Measurements from ENCODE around the gene ELOB. TPM values are rescaled to one million over a fixed set of nuclear protein-coding genes. Genes with fewer than 3 reads are reported as not detected.

Gene ELOB
- total and polyA plus RNA-seq, 10 of the 15 experiments (the other 5 are each of a cell fraction or from before 2014, with no cell fraction given) = 86.9 to 823 (median 263) TPM

- TF ChIP-seq RCOR1 (conservative IDR thresholded peaks at IDR 0.05; ENCODE audit: low read depth, low read length) (no peak), POLR2AphosphoS2 (IDR thresholded peaks at IDR 0.05; ENCODE audit: low read depth, low read length) (no peak), CEBPB (IDR thresholded peaks at IDR 0.05; ENCODE audit: borderline replicate concordance in 1 of 2, low read depth in 2 of 2, low read length in 2 of 2) (no peak), ATF3 (IDR thresholded peaks at IDR 0.05; ENCODE audit: borderline replicate concordance, extremely low read depth, low read depth, low read length) (0 out of 2 replicates have a peak, but pooled peaks have one; percentile 5), ELK1 (IDR thresholded peaks at IDR 0.05; ENCODE audit: low read depth, low read length) (no peak), CHD1 (IDR thresholded peaks at IDR 0.05; ENCODE audit: low read depth, low read length) (0 out of 2 replicates have a peak, but pooled peaks have one; percentile 71), CHD4 (IDR thresholded peaks at IDR 0.05) (no peak), RUNX3 (IDR thresholded peaks at IDR 0.05; ENCODE audit: low read length) (no peak), HDAC2 (IDR thresholded peaks at IDR 0.05) (no peak), CTCF (IDR thresholded peaks at IDR 0.05 in 2 of 3, conservative IDR thresholded peaks at IDR 0.05 in 1 of 3; ENCODE audit: control insufficient read depth in 2 of 3, extremely low read depth in 1 of 3, insufficient read depth in 1 of 3, low read depth in 3 of 3, low read length in 3 of 3) (no peak)
- TF ChIP-seq, protein P1, sequence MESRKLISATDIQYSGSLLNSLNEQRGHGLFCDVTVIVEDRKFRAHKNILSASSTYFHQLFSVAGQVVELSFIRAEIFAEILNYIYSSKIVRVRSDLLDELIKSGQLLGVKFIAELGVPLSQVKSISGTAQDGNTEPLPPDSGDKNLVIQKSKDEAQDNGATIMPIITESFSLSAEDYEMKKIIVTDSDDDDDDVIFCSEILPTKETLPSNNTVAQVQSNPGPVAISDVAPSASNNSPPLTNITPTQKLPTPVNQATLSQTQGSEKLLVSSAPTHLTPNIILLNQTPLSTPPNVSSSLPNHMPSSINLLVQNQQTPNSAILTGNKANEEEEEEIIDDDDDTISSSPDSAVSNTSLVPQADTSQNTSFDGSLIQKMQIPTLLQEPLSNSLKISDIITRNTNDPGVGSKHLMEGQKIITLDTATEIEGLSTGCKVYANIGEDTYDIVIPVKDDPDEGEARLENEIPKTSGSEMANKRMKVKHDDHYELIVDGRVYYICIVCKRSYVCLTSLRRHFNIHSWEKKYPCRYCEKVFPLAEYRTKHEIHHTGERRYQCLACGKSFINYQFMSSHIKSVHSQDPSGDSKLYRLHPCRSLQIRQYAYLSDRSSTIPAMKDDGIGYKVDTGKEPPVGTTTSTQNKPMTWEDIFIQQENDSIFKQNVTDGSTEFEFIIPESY (IDR thresholded peaks at IDR 0.05) = no peak
- TF ChIP-seq, protein P2, sequence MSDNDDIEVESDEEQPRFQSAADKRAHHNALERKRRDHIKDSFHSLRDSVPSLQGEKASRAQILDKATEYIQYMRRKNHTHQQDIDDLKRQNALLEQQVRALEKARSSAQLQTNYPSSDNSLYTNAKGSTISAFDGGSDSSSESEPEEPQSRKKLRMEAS (IDR thresholded peaks at IDR 0.05; ENCODE audit: low read depth, low read length) = no peak; the same call in 1 of the 2 replicates
- TF ChIP-seq, protein P3, sequence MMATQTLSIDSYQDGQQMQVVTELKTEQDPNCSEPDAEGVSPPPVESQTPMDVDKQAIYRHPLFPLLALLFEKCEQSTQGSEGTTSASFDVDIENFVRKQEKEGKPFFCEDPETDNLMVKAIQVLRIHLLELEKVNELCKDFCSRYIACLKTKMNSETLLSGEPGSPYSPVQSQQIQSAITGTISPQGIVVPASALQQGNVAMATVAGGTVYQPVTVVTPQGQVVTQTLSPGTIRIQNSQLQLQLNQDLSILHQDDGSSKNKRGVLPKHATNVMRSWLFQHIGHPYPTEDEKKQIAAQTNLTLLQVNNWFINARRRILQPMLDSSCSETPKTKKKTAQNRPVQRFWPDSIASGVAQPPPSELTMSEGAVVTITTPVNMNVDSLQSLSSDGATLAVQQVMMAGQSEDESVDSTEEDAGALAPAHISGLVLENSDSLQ (IDR thresholded peaks at IDR 0.05) = no peak
- TF ChIP-seq, protein P4, sequence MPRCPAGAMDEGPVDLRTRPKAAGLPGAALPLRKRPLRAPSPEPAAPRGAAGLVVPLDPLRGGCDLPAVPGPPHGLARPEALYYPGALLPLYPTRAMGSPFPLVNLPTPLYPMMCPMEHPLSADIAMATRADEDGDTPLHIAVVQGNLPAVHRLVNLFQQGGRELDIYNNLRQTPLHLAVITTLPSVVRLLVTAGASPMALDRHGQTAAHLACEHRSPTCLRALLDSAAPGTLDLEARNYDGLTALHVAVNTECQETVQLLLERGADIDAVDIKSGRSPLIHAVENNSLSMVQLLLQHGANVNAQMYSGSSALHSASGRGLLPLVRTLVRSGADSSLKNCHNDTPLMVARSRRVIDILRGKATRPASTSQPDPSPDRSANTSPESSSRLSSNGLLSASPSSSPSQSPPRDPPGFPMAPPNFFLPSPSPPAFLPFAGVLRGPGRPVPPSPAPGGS (IDR thresholded peaks at IDR 0.05; ENCODE audit: borderline replicate concordance, insufficient read depth, low read depth, low read length, poor library complexity, severe bottlenecking) = no peak
- TF ChIP-seq, protein P5, sequence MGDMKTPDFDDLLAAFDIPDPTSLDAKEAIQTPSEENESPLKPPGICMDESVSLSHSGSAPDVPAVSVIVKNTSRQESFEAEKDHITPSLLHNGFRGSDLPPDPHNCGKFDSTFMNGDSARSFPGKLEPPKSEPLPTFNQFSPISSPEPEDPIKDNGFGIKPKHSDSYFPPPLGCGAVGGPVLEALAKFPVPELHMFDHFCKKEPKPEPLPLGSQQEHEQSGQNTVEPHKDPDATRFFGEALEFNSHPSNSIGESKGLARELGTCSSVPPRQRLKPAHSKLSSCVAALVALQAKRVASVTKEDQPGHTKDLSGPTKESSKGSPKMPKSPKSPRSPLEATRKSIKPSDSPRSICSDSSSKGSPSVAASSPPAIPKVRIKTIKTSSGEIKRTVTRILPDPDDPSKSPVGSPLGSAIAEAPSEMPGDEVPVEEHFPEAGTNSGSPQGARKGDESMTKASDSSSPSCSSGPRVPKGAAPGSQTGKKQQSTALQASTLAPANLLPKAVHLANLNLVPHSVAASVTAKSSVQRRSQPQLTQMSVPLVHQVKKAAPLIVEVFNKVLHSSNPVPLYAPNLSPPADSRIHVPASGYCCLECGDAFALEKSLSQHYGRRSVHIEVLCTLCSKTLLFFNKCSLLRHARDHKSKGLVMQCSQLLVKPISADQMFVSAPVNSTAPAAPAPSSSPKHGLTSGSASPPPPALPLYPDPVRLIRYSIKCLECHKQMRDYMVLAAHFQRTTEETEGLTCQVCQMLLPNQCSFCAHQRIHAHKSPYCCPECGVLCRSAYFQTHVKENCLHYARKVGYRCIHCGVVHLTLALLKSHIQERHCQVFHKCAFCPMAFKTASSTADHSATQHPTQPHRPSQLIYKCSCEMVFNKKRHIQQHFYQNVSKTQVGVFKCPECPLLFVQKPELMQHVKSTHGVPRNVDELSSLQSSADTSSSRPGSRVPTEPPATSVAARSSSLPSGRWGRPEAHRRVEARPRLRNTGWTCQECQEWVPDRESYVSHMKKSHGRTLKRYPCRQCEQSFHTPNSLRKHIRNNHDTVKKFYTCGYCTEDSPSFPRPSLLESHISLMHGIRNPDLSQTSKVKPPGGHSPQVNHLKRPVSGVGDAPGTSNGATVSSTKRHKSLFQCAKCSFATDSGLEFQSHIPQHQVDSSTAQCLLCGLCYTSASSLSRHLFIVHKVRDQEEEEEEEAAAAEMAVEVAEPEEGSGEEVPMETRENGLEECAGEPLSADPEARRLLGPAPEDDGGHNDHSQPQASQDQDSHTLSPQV (IDR thresholded peaks at IDR 0.05) = no peak; the same call in 1 of the 2 replicates
Observed at GRCh38 chr16:2777231-2777902, at the start of gene ELOB (continued).
